Activated T-cell treated with anti-CD3 and anti-CD28 coated beads, Interleukin-2, amount 50 U/mL, for 24 hours (primary cell): ENCODE measurements around the gene VGLL3.

Source experiments
- DNase-seq: peaks from one replicate; pipeline ENCODE4 v3.0.0-alpha.2; 2020
- H3K27ac Mint-ChIP-seq: 2 replicates; pipeline ENCODE4 v1.8.0; 2020; ENCODE audit warnings: mild to moderate bottlenecking, mixed read lengths
- H3K27me3 Mint-ChIP-seq: 2 replicates; pipeline ENCODE4 v1.8.0; 2020; ENCODE audit warnings: mixed read lengths
- H3K36me3 Mint-ChIP-seq: 2 replicates; pipeline ENCODE4 v1.8.0; 2020; ENCODE audit warnings: low read depth, mixed read lengths
- H3K4me1 Mint-ChIP-seq: 2 replicates; pipeline ENCODE4 v1.8.0; 2020; ENCODE audit warnings: low read depth, mixed read lengths
- H3K4me3 Mint-ChIP-seq: 2 replicates; pipeline ENCODE4 v1.8.0; 2020; ENCODE audit warnings: mild to moderate bottlenecking, moderate library complexity, mixed read lengths
- H3K9me3 Mint-ChIP-seq: 2 replicates; pipeline ENCODE4 v1.8.0; 2020; ENCODE audit warnings: mixed read lengths

The VGLL3 gene

DNA sequence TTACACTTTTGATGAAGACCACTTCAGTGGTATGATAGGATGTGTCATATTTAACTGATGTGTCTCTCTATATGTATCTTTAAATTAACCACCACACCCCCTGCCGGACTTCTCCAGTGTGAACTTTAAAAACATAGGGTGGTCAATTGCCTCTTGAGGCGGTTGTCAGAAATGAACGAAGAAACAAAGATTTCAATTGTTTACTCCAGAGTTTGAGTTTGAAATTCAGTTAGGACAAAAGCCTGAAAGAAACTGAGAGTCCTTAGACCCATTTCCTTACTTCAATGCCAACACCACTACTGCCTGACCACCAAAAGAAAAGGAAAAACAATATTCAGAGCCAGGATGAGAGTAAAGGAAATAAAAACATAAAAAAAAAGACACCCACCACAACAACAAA, 40.2 kb downstream of the VGLL3 start:
- DNase-seq = no peak
- Mint-ChIP-seq H3K36me3 (no peaks in the 10 kb centered on the region), H3K4me3 (no peak overlapping the region), H3K9me3 (peaks cover 3% of the 10 kb centered on the region), H3K27ac (no peak overlapping the region), H3K4me1 (no peaks in the 10 kb centered on the region), H3K27me3 (no peaks in the 10 kb centered on the region)

DNA sequence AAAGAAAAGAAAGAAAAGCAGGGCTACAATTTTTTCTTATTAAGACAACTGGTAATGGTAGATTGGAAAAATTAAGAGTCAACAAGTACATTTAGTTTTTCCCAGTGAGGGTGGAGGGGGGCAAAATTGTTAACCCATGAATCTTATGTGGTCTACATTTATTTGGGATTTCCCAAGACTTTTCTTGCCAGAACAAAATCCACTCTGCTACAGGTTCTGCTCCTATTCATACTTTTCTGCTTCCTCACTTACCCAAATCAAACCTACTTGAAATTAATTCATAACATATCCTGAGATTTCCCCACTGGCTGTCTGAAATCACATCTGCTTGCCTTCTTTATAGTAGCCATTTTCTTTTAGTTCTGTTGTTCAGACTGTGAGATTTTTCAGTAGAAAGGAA, 41.1 kb downstream of the VGLL3 start:
- H3K9me3 Mint-ChIP-seq = peaks cover 3% of the 10 kb centered on the region
- no peaks in the 10 kb centered on the region for H3K4me1 Mint-ChIP-seq

DNA sequence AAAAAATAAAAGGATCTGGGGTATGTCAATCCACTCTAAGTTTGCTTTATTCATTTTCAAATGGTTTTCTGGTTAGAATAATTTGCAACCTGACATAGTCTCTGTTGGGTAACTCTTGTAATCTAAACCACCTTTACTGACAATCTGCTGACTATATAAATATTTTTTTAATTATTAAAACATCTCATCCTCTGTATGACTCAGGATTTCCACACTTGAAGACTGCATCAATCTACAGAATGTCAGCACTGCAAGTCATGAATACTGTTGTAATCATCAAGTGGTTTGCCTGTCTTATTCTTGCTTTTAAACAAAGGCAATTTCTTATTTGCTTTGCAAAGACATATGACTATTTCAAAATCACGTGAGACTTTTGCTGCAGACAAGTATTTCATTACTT, 42.1 kb downstream of the VGLL3 start:
- Mint-ChIP-seq H3K27ac (no peak overlapping the region), H3K36me3 (no peaks in the 10 kb centered on the region), H3K27me3 (no peaks in the 10 kb centered on the region), H3K4me3 (no peak overlapping the region), H3K9me3 (peaks cover 3% of the 10 kb centered on the region), H3K4me1 (no peaks in the 10 kb centered on the region)
- no peak for DNase-seq

More for the DNA sequence above, 41.1 kb downstream of the VGLL3 start:
- H3K27ac Mint-ChIP-seq = no peak overlapping the region
- H3K27me3 Mint-ChIP-seq = no peaks in the 10 kb centered on the region
- DNase-seq = no peak
- no peaks in the 10 kb centered on the region for H3K36me3 Mint-ChIP-seq
- no peak overlapping the region for H3K4me3 Mint-ChIP-seq

DNA sequence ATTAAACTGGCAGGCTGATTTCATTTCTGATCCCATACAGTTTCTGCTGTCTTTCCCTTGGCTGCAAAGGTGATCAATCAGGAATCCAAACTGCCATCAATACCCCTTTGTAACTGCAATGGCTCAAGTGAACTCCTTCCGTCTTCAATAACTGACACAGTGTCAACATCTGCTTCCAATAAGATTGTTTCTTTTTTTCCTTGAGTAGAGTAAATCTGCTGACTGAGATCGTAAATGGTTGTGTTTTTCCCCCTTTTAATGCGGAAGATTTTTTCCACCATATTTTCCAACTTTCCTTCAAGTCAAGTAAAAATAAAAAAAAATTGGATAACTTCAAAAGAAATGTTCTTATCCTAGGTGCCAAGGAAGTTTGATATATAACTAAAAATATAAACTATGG, 48.7 kb downstream of the VGLL3 start:
- no peak overlapping the region for H3K4me3 Mint-ChIP-seq
- H3K27me3 Mint-ChIP-seq = no peaks in the 10 kb centered on the region
- H3K36me3 Mint-ChIP-seq = no peaks in the 10 kb centered on the region

DNA sequence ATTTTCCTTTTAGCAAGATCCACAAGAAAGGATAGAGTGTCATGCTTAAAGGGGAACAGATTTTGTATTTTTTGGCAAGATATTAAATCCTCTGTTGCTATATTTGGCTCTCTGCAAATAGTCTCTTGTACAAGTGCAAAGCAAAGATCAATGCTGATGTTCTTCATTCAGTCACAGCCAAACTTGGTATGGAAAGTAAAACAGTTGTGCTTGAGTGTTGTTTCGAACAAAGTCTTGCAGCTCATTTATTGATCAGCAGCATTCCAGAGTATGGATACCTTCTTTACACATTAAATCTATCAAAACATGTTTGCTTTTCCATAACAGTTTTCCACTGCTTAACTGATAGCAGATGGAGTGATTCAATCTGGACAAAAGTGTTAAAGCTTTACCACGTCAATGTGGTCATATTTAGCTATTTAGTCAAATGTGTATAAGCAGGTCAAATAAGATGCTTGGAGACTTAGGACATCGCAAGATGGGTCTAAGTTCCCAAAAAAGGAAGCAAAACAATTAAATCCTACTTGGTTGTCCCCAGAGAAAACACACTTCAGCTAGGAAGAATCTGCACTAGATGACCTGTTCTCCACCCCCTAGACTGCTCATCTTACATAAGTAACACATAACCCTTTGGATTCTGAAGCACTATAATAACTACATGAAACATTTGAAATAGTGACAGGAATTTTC, 52.4 kb downstream of the VGLL3 start:
- Mint-ChIP-seq H3K4me1 (no peaks in the 10 kb centered on the region), H3K27me3 (no peaks in the 10 kb centered on the region), H3K36me3 (no peaks in the 10 kb centered on the region), H3K27ac (no peak overlapping the region), H3K4me3 (no peak overlapping the region), H3K9me3 (peaks cover 4% of the 10 kb centered on the region)
- no peak for DNase-seq

More for the DNA sequence above, 48.7 kb downstream of the VGLL3 start:
- H3K9me3 Mint-ChIP-seq = no peaks in the 10 kb centered on the region
- DNase-seq = no peak
- H3K27ac Mint-ChIP-seq = no peak overlapping the region
- H3K4me1 Mint-ChIP-seq = no peaks in the 10 kb centered on the region

DNA sequence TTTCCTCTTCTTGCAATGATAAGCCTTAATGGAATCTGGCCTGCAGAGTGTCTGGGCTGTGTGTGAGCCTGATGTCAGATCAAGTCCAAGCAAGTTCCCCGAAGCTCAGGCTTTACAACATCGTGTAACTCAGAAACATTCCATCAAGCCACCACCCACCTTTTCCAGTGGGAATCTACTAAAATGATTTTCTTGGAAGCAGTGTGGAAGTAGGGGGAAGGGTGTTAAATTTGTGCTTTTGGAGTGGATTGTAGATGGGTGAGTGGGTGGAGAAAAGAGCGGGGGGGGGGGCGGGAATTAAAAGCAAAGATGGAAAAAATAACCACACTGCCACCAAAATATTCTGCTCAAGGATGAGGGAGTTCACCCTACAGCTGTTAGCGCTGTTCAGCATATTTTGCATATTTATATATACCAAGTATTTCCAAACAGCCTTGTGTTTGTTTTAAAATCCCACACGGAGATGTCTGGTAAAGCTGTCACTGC, 53.6 kb downstream of the VGLL3 start:
- Mint-ChIP-seq H3K4me3 (no peak overlapping the region), H3K27me3 (no peaks in the 10 kb centered on the region), H3K4me1 (no peaks in the 10 kb centered on the region), H3K9me3 (peaks cover 6% of the 10 kb centered on the region), H3K27ac (no peak overlapping the region), H3K36me3 (no peaks in the 10 kb centered on the region)
- DNase-seq = no peak

DNA sequence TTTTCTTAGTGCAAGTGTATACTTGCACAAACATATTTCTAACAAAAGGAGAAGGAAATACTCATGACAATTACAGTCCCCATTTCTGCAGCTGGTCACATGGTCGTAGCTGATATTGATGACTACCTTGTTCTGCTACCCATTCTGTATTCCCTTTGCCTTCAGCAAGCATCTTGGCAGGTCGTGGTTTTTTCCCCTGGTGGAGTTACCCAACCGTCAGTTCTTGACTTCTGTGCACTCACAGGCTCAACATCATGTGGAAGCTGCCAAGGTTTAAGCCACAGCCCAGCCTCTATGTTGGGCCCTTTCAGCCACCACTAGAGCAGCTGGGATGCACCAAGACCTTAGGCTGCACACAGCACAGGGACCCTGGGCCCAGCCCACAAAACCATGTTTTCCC, 56.1 kb downstream of the VGLL3 start:
- Mint-ChIP-seq H3K27me3 (no peaks in the 10 kb centered on the region), H3K36me3 (no peaks in the 10 kb centered on the region), H3K9me3 (peaks cover 6% of the 10 kb centered on the region), H3K4me1 (no peaks in the 10 kb centered on the region), H3K4me3 (no peak overlapping the region), H3K27ac (no peak overlapping the region)
- DNase-seq = no peak

DNA sequence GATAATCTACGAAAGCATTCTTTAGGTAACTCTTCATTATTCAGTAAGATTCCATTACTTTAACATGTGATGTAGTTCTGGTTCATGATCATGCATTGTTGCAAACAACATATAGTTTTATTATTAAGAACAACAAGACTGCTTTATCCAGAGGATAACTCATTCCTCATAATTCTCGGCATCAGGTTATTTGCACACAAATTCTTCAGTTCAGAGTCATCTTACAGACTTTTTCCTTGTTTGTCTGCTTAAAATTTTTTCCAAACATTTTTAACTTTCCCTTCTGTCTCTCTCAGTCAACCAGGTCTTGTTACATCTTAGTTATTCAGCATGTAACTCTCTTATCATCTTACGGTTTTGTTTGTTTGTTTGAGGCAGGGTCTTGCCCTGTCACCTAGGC, 60.1 kb downstream of the VGLL3 start:
- Mint-ChIP-seq H3K4me1 (no peaks in the 10 kb centered on the region), H3K27ac (no peak overlapping the region), H3K9me3 (peaks cover 9% of the 10 kb centered on the region), H3K36me3 (no peaks in the 10 kb centered on the region), H3K4me3 (no peak overlapping the region), H3K27me3 (no peaks in the 10 kb centered on the region)
- no peak for DNase-seq

DNA sequence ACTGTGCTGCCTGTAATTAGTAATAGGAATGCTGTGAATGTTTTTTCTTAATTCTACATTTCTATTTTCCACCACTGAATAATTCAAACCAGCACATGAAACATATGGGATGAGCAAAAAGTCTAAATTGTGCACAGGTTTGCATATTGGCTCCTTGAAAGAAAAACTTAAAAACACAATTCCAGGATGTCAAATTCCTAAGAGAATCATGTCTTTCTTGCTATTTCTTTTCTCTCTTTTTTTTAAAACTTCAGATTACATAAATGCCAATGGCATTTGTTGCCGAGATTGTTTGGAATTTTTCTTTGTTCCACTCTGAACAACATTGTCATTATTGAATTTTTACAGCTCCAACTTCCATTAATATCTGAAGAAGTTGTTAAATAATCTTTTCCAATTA, 60.8 kb downstream of the VGLL3 start:
- Mint-ChIP-seq H3K4me3 (no peak overlapping the region), H3K36me3 (no peaks in the 10 kb centered on the region), H3K27me3 (no peaks in the 10 kb centered on the region), H3K4me1 (no peaks in the 10 kb centered on the region), H3K9me3 (peaks cover 5% of the 10 kb centered on the region), H3K27ac (no peak overlapping the region)
- DNase-seq = no peak

DNA sequence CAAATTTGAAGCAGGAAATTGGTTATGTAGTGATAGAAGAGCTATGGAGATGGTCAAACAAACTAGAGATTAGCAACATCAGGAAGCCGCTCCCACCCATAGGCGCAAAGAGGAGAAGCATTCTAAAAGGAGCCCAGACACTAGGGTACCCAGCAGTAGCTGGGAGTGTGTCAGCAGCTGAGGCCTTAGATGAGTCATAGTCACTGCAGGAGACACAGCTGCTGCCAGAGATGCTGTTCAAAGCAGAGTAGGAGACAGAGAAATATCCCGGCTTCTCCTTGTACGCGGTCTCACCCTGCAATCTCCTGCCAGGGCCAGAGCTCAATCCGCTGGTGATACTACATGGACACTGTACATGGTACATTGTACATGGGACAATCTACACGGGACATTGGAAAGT, 61.9 kb downstream of the VGLL3 start:
- no peak for DNase-seq
- Mint-ChIP-seq H3K4me3 (no peak overlapping the region), H3K27ac (no peak overlapping the region), H3K27me3 (no peaks in the 10 kb centered on the region), H3K36me3 (no peaks in the 10 kb centered on the region), H3K9me3 (peaks cover 5% of the 10 kb centered on the region), H3K4me1 (no peaks in the 10 kb centered on the region)

DNA sequence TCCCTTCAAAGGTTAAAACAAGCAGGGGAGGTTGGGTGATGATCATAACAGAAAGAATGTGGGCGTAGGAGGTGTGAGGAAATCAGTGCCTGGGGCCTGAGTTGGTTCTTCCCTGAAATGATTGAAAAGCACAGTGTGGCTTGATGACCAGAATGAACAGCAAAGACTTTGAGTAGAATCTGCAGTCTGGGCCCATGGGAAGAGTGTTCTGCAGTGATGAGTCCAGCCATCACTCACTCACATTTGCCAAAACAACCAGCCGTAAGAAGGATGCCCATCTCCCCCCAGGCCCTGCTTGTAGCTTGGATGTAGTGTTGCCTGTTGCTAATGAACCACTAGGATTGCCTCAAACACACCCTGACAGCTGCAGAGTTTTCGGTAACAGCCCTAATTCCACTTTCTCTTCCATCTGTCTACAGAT, 67.9 kb downstream of the VGLL3 start:
- Mint-ChIP-seq H3K36me3 (no peaks in the 10 kb centered on the region), H3K9me3 (peaks cover 4% of the 10 kb centered on the region), H3K27me3 (no peaks in the 10 kb centered on the region), H3K27ac (no peak overlapping the region), H3K4me3 (no peak overlapping the region), H3K4me1 (no peaks in the 10 kb centered on the region)
- no peak for DNase-seq

DNA sequence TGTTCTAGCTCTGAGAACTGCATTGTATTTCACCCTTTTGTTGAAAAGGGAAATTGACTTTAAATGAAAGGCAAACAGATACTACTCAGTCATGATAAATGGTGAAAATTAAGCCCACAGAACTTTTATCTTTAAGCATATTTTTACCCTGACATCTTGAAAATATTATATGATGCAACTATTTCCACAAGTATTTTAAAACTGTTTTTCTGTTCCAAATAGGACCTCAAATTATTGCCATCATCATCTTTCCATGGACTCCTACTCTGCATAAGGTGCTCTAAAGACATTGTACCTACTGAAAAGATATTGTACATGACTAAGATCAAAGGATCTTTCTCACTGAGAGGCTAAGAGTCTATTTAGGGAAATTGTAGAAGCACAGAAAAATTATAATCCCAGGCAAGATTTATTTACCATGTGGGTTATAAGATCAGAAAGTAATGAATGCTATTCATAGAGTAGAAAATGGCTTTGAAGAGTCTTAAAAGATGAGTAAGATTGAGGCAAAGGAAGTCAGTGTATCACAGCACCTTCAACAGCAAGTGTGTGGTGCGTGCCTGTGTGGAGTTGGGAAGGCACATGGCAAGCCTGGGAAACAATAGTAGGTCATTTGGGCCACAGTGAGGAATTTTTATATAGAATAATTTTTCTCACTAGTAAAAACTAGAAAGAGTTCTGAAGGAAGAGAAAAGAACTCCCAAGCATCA, 68.8 kb downstream of the VGLL3 start:
- H3K4me1 Mint-ChIP-seq = no peaks in the 10 kb centered on the region
- no peak overlapping the region for H3K4me3 Mint-ChIP-seq
- DNase-seq = no peak
- no peak overlapping the region for H3K27ac Mint-ChIP-seq
- no peaks in the 10 kb centered on the region for H3K36me3 Mint-ChIP-seq
- H3K27me3 Mint-ChIP-seq = no peaks in the 10 kb centered on the region
- H3K9me3 Mint-ChIP-seq = peaks cover 2% of the 10 kb centered on the region

DNA sequence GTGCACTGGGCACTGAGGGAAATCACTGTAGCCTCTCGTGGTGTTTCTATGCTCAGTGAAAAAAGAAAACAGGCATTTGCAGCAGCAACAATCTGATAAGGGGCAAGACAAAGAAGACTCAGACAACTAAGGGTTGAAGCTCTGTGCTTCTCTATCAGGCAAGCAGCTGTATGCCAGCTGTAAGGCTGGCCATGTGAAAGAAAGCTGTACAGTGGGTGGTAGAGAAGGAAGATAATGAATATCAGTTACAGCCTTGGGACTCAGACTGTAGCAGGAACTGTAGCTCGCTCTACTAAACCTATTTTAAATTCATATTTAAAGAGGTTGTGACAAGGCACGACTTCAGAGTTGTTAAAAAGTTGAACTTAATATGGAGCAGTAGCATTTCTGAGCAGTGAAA, 76.3 kb downstream of the VGLL3 start:
- no peak overlapping the region for H3K4me3 Mint-ChIP-seq
- no peak overlapping the region for H3K27ac Mint-ChIP-seq
- no peak for DNase-seq
- H3K27me3 Mint-ChIP-seq = no peaks in the 10 kb centered on the region
- peaks cover 5% of the 10 kb centered on the region for H3K9me3 Mint-ChIP-seq
- H3K4me1 Mint-ChIP-seq = no peaks in the 10 kb centered on the region
- H3K36me3 Mint-ChIP-seq = no peaks in the 10 kb centered on the region

DNA sequence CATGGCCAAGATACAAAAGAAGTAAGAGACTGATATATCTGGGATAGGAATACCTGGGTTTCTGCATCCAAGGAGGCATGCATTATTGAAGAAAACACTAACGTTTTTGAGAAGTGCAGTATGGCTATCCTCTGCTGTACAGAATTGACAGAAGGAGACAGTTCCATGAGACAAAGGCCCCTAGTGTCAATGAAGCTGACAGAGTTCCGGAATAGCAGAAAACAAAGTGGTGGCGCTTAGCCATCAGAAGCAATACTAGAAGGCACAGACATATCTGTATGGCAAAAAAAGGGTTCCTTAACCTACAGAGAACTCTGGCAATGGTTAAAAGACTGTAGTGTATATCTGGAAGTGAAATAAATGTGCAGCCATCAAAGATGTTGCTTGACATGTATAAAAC, 77.8 kb downstream of the VGLL3 start:
- Mint-ChIP-seq H3K4me1 (no peaks in the 10 kb centered on the region), H3K27ac (no peak overlapping the region), H3K4me3 (no peak overlapping the region), H3K9me3 (peaks cover 4% of the 10 kb centered on the region), H3K36me3 (no peaks in the 10 kb centered on the region), H3K27me3 (no peaks in the 10 kb centered on the region)
- no peak for DNase-seq

DNA sequence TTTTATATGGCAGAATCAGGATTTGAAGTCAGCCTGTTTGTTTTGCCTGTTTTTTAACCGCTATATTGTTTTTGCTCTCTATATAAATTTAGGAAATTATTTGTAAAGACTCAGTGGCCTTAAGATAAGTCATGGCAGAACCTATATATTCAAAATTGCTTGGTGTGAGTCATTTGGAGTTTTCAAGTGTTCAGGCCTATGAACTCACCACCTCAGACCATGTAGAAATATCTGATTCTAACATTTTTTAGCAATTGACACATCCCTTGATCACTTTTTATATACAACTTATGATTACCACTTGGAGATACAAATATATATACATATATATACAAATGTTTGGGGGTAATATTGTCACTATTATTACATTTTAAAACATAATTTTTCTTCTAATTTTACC, 95.7 kb downstream of the VGLL3 start:
- Mint-ChIP-seq H3K27me3 (no peaks in the 10 kb centered on the region), H3K27ac (no peak overlapping the region), H3K36me3 (no peaks in the 10 kb centered on the region), H3K4me3 (no peak overlapping the region), H3K4me1 (no peaks in the 10 kb centered on the region), H3K9me3 (peaks cover 5% of the 10 kb centered on the region)
- no peak for DNase-seq
